DMS 273 treated with DMSO at 0.1 percent for 48 hours (cell line): Measurements from ENCODE around the gene TEKT4.
"Not testable (repeated sequence)": the region's sequence is repeated elsewhere in the genome, so short reads cannot be mapped to it uniquely, and the experiment has no call there.

Experiments used
- DNase-seq: peaks from one replicate; lab custom pipeline; 2025; lab: John Stamatoyannopoulos, UW

The TEKT4 gene, protein sequence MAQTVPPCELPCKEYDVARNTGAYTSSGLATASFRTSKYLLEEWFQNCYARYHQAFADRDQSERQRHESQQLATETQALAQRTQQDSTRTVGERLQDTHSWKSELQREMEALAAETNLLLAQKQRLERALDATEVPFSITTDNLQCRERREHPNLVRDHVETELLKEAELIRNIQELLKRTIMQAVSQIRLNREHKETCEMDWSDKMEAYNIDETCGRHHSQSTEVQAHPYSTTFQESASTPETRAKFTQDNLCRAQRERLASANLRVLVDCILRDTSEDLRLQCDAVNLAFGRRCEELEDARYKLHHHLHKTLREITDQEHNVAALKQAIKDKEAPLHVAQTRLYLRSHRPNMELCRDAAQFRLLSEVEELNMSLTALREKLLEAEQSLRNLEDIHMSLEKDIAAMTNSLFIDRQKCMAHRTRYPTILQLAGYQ

DNA sequence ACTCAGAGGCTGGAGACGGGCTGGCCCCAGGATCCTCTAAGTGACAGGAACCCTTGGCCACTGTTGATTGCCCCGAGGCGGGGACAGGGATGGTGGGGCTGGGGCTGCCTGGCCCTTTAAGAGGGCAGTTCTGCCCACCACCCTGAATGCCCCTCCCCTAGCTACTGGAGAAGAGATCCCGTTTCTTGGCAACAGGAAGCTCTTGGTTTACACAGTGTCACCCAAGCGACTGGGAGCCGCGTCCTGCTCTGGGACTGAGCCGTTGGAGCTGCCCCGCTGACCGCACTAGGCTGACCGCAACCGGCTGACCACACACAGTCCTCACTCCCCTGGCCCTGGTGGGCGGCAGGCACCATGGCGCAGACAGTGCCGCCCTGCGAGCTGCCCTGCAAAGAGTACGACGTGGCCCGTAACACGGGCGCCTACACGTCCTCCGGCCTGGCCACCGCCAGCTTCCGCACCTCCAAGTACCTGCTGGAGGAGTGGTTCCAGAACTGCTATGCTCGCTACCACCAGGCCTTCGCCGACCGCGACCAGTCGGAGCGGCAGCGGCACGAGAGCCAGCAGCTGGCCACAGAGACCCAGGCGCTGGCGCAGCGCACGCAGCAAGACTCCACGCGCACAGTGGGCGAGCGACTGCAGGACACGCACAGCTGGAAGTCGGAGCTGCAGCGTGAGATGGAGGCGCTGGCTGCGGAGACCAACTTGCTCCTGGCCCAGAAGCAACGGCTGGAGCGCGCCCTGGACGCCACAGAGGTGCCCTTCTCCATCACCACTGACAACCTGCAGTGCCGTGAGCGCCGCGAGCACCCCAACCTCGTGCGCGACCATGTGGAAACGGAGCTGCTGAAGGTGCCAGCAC lies at the start of gene TEKT4:
TSS of gene TEKT4 (plus strand) at position 205 of the 862 bp plus-strand sequence. CDS start at position 355, 150 bp downstream.
- no peak for DNase-seq

DNA sequence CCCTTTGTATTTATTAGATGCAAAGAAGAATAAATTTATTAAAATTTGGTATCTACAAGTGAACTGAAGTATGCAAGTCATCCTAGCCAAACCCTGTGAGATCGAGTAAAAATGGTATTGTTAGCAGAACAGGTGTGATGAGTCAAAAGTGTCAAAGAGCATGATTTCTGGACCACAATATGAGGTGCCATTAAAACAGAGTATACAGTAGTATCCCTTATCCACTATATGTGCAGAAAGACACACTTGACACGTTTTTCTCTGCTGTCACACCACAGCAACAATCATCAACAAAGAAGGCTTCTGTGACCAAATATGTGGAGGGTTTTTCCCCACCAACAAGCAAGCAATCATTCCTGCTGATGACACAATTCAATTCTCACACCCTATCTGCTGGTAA lies 32.0 kb upstream of the TEKT4 start:
- not testable (repeated sequence) for DNase-seq

DNA sequence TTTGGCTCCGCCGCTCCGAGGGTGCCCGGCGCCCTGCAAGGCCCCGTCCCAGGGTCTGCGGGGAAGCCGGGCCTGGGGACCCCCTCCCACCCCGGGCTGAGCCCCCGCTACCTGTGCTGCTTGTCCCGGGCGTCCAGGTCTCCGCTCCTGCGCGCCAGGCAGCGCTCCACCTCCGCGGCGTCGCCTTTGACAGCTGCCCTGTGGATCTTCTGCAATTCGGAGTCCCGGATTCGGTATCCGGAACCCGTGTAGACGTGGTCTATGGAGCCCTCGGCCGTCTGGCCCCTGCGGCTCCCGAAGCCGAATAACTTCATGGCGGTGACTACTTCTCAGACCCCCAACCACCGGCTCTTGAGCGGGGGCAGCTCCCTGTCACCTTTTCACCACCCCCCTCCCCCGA lies 14.4 kb upstream of the TEKT4 start:
- not testable (repeated sequence) for DNase-seq

DNA sequence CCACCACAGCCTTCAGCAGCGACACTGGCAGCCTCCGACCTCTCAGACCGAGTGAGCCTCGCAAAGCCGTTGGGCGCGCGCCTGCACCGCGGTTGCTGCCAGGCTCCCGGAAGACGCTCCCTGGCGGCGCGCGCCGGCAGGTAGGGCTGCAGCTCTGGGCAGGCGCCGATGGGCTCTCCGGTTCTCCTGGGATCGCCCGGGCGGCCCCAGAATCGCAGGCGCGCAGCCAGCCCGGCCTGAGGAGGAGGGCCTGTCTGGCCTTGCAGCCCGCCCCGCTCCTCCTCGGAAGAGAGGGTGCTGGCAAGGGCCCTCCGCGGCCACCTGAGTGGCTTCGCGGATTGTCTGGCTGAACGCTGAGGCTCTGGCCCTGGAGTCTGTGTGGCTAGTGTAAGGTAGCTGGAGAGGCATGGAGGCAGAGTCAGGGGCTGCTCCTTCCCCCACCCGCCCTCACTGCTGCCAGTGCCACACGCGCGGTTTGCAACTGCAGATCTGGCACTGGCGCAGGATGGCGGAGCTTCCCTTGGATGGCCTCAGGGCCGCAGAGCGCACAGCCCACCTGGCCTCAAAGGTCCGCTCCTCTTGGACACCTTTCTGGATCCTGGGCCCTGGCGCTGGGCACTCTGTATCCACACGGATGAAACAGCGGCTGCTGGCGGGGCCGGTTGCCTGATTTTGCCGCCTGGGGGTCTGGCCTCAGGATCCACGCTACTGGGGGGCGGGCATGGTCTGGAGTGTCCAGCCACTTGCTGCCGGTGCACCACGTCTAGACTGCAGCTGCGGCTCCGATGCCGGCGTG lies 13.7 kb upstream of the TEKT4 start:
- not testable (repeated sequence) for DNase-seq

DNA sequence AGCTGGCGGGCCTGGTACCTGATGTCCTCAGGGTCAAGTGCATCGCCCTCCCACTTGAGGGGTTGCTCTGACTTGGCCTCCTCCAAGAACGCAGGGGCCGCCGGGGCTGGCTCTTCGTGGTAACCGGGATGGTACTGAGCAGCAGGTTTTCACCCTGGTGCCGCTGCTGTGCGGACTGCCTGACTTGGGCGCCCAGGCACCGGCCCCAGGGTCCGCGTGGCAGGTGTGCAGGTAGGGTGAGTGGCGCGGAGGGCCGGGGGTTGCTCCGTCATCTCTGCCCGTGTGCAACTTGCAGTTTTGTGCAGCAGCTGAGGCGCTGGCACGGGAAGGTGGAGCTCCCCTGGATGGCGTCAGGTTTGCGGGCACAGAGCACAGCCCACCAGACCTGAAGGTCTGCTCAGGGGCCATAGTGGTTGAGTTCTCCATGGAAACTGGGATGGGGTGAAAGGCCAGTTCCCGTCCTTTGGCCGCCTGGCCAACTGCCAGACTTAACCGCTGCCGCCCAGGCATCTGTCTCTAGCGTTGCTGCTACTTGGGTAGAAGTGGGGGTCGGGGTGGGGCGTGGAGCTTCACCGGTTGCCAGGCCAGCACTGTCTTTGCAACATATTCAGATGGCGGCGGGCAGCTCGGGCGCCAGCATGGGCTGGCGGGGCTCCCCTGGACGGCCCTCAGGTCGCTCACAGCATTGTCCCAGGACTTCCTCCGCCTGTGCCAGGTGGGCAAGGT lies 12.9 kb upstream of the TEKT4 start:
- not testable (repeated sequence) for DNase-seq

DNA sequence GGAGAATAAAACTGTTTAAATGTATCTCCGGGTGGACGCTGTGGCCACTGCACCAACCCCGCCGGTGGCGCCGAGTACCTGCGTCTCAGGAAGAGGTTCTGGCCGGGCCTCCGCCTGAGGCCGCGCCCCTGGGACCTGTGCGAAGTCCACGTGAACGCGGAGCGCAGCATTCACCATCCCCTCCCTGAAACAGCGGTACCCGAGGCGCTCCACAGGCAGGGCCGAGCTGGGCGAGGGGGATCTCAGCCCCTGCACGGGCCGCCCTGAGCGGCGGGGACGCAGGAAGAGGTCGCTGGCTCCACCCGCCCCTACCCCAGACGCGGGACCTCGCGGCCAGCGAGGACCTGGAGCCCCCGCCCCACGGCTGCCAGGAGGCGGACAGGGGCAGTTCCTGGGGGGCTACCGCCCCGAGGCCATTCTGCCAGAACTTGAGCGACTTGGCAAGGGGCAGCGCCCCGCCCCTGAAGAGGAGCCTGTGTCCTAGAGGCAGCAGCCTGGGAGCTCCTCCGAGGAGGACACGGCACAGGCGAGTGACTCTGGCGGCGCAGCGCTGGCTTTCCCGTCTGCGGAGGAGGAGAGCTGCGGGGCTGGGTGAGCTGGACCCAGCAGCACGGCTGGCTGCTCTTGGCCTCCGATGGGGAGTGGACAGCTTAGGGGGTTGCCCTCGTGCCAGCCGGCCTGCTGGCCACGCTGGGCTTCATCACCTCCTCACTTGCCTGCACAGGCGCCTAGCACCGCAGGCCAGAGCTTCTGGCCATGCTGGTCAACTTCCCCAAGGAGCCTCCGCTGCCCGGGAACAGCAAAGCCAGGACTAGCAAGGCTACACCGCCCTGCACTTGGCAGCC lies 9.7 kb upstream of the TEKT4 start:
- DNase-seq: no peak

DNA sequence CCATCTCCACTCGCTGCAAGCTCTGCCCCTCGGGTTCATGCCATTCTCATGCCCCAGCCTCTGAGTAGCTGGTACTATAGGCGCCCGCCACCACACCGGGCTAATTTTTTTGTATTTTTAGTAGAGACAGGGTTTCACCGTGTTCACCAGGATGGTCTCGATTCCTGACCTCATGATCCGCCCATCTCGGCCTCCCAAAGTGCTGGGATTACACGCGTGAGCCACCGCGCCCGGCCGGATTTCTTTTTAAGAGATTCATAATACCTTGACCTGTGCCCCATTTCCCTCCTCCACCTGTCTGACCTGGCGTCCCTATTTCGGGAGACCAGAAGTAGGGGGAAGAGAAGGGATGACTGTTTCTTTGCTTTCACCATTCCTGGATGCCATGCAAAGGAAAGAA lies 8.3 kb upstream of the TEKT4 start:
- not testable (repeated sequence) for DNase-seq

DNA sequence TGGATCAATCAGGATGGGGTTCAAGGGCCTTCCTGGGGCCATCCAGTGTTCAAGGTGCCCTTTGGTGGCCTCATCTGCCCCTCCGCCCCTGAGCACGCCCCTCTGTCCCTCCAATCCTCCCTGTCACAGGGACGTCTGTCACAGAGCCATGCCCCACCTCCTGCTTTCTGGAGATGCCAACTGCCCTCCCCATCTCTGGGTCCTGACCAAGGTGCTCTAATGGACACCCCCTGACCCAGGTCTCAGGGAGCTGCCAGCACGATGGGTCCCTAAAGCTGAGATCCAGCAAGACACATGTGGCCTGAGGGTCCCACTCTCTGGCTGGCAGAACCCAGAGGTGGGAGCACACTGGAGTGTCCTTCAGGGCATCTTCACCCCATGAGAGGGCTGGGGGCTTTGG lies 2.1 kb upstream of the TEKT4 start:
- DNase-seq: no peak

DNA sequence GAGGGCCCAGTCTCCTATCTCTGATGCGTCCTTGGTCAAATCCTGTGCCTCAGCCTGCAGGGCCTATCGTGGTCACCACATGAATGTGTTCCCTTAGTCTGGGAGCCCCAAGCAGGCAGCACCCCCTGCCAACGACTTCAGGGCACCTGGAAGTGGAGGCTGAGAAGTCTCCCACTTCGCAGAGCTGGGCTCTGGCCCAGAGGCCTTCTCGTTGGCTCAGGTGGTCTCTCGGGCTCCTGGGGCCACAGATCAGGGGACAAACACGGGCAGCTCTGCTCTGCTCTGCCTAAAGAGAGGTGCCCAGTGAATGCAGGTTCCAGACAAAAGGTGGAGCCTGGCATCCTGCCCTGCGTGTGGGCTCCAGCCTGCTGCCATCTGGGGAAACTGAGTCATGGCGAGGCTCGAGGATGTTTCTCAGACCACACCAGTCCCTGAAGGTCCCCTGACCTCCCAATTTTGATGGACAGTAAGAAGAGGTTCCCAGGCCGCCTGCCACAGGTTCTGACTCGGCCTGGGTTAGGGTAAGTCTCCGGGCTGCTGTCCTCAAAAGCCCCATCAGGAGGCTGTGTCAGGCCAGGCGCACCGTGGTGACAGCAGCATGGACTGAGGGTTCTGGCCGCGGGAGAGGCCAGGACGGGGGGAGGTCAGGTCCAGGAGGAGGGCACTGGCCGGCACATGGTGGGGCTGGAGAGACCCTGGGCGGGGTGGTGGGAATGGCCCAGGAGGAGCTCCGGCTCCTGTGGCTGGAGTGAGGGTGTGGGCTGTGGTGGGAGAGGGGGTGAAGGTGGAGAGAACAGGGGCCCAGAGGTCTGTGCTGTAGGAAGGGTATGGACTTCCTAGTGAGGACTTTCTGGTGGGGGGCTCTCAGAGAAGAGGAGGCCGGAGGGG lies 1.4 kb upstream of the TEKT4 start:
- no peak for DNase-seq

DNA sequence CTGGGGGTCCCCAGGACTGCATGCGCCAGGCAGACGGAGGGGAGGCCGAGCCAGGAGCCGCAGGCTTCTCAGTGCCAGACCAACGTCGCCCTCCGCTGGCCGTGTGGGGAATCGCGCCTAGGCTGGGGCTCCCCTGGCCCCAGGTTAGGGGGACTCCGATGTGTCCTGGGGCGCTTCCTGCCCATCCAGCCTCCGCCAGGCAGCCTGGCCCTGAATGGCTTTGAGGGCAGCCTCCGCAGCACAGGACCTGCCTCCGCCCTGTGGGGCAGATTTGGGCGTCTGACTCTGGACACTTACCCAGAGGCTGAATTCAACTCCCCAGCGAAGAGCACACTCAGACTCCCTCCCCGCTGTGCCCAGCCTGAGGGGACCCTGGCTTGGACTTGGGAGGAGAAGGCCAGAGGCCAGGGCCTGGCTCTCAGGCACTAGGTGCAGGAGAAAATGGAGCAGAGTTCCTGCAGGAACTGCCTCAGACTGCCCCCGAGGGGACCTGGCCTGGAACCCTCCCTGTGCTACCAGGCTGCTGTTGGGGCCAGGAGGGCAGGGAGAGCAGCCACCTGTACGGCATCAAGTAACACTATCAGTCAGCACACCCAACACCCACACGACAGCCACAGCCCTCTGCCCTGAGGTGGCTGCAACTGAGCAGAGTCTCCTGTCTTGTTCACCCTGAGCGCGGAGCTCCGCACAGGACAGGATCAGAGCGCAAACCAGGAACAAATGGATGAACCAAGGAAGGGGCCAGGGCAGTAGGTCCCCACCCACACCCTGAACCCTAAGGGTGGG lies 597 bp upstream of the TEKT4 start:
- DNase-seq: no peak

DNA sequence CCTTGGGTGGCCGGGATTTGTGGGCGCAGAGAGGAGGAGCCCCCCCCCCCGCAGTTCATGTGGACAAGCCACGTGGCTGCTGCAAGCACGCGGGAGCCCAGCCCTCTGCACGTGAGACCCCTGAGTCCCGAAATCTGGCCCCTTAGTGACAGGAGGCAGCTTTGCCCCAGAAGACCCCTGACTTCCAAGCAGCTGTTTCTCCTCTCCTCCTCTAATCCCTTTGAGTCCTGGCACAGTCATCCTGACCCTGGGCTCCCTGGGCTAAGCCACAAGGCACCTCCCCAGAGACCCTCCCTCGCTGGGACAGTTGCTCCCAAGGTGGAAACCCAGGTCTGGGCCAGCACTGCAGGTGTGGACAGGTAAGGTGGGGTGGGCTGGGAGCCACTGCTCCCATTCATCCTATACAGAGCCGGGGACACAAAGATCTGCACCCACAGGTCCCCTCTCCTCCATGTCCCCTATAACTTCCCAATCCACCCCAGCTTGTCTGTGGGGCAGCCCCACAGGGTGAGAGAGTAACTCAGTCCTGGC lies 923 bp downstream of the TEKT4 start:
- DNase-seq: no peak

DNA sequence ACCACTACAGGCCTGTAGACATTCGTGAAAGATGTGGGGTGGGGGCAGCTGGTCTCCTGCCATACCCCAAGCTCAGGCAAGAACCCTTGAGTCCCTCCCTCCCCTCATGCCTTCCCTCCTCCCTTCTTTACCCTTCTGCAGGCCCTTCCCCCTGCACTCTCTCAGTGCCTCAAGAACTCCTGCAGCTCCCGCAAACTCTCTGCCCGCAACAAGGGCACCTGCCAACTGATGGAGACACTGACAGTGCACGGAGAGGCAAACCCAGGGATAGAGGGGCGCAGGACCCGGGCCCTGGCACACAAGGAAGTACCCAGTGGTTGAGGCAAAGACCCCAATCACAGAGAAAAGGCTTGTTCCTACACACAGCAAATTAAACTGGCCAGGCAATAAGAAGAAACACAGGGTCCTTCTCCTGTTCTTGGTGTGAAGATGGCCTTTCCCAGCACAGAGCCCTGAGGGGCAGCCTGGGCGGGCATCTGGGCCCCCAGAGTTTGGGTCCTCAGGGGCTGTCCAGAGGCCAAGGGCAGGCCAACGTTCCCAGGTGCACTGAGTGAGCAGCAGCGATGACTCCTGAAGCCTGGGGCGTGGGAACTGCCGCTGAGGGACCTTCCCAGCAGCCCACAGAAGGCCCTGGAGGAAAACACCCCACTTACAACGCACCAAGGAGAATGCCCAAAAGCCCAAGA lies 1.6 kb downstream of the TEKT4 start:
- DNase-seq: no peak

DNA sequence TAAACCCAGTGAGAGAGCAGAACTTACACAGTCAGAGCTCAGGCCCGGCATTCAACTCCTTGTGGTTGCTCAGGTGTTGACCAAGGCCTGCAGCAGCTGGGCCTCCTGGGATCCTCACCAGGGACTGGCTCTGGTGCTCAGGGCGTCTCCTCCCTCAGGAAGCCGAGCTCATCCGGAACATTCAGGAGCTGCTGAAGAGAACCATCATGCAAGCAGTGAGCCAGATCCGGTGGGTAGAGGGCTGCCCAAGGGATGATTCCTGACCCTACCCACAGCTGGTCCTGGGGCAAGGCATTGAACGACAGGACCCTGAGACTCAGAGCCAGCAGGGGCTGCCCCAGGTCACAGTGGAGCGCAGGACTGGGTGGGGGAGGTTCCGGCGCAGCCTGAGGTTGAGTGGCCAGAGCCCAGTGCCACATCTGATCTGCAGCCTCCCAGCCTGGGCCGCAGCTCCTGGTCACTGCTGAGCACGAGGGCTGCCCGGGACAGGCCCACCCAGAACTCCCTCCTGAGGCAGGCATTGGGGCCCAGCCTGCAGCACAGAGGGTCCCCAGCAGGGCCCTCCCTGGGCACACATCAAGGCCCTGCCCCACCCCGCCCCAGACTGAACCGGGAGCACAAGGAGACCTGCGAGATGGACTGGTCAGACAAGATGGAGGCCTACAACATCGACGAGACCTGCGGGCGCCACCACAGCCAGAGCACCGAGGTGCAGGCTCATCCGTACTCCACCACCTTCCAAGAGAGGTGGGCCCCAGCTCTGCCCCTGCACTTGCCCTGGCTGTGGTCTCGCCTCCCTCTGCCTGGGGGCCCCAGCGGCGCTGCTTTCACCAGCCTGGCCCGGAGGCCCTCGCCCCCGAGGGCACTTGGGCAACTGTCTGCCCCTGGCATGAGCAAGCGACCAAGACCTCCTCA lies 2.4 kb downstream of the TEKT4 start:
- DNase-seq: no peak

DNA sequence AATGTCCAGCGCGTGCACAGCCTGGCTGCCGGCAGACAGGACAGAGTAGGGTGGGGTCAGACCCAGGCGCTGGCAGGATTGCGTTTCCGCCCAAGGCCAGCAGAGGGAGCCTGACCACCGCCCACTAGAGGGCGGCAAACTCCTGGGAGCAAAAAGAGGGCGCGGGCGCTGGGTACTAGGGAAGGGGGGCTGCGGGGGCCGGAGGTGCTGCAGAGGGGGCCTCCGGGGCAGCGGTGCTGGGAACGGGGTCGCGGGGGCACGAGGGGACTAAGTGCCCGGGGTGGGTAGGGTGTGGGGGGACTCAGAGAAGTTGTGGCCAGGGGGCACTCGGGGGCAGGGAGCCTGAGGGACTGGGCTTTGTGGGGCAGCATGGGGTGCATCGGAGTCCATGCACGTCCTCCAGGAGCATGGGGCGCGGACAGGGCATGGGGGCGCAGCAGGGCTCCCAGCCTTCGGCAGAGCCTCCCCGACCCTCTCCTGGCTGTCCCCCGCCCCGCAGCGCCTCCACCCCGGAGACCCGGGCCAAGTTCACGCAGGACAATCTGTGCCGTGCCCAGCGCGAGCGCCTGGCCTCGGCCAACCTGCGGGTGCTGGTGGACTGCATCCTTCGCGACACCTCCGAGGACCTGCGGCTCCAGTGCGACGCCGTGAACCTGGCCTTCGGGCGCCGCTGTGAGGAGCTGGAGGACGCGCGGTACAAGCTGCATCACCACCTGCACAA lies 3.2 kb downstream of the TEKT4 start:
- DNase-seq: no peak

DNA sequence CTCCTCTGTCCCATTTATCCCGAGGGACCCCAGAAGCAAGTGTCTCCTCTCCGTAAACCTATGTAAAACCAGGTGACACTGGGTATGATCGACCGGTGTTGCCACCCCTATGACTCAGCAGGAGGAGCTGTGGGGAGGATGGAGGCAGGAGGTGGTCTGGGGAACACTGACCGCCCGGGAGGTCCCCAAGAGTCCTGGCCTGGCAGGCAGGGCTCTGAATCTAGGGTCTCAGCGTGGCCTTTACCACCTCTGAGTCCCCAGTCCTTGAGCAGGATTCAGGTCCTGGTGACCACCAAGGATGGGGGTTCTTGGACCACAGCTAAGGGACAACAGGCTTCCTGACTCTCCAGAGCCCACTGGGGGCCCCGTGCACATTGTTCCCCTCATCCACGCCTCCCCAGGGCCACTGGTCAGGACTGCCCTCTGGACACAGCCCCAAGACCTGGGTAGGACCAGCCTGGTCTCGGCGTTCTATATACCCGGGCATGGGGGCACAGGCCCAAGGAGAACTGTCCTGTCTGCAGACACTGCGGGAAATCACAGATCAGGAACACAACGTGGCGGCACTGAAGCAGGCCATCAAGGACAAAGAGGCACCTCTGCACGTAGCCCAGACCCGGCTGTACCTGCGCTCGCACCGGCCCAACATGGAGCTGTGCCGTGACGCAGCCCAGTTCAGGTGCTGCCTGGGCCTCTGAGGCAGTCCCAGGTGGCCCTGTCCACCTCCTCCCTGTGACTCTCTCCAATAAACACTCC lies 4.0 kb downstream of the TEKT4 start:
- no peak for DNase-seq
